DOHH2 (cell line): ENCODE data around the gene SEMA3D.

Experiments used
- EZH2phosphoT487 ChIP-seq: fragments of 200-600 bp; sonication (generic); IDR thresholded peaks from 2 replicates; pipeline ENCODE4 v1.6.1; 2017; ENCODE audit warnings: borderline replicate concordance, mild to moderate bottlenecking, antibody characterized with exemption, low read length, moderate library complexity, mixed read lengths
- TF ChIP-seq, protein P1 (sequence below): fragments of 200-600 bp; sonication (generic); IDR thresholded peaks from one replicate; pipeline ENCODE4 v1.5.1; 2014; ENCODE audit warnings: antibody characterized with exemption, mild to moderate bottlenecking, low read depth, low read length; ENCODE audit not compliant: poor library complexity, severe bottlenecking

DNA sequence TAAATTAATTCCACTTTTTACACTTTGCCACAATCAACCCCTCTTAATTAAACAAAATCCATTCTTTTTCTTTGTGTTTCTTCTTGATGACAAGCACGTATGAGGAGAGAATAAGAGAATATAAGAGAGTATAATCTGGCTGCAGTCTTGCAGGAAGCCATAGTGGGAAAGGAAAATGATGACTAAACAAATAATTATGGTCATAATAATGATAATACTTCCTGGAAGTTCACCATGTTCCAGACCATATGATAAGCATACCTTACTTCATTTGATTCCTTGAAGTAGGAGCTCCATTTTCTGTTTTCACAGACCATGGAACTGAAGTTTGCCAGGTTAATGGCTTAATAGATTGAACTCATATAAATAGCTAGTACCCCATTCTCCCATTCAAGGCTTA is 237.8 kb downstream of the SEMA3D start:
- TF ChIP-seq, protein P1, sequence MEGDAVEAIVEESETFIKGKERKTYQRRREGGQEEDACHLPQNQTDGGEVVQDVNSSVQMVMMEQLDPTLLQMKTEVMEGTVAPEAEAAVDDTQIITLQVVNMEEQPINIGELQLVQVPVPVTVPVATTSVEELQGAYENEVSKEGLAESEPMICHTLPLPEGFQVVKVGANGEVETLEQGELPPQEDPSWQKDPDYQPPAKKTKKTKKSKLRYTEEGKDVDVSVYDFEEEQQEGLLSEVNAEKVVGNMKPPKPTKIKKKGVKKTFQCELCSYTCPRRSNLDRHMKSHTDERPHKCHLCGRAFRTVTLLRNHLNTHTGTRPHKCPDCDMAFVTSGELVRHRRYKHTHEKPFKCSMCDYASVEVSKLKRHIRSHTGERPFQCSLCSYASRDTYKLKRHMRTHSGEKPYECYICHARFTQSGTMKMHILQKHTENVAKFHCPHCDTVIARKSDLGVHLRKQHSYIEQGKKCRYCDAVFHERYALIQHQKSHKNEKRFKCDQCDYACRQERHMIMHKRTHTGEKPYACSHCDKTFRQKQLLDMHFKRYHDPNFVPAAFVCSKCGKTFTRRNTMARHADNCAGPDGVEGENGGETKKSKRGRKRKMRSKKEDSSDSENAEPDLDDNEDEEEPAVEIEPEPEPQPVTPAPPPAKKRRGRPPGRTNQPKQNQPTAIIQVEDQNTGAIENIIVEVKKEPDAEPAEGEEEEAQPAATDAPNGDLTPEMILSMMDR: no peak
- TF ChIP-seq EZH2phosphoT487: no peak
